Gastroesophageal sphincter (tissue), 4 donors: ENCODE results near the gene LCORL. TPM values are rescaled to one million over a fixed set of nuclear protein-coding genes. Genes with fewer than 3 reads are reported as not detected.
A peak's percentile ranks its signal among the peaks of the same experiment; 100 is the strongest.

Experiments
- ATAC-seq: fragments of 150-250 bp; one replicate; pipeline ENCODE4 v1.9.1; 2016; ENCODE audit warnings: mild to moderate bottlenecking, moderate library complexity
- H3K27ac ChIP-seq, 4 donors: fragments of 200-600 bp; sonication (generic) in 3 of 4; 1 replicate in 3 of 4; 2 replicates in 1 of 4; pipeline ENCODE4 v1.5.1; 2016 to 2019
- H3K27me3 ChIP-seq: fragments of 200-600 bp; sonication (generic); one replicate; pipeline ENCODE4 v1.5.1; 2019
- H3K36me3 ChIP-seq, 2 donors: fragments of 200-600 bp; sonication (generic); one replicate each; pipeline ENCODE4 v1.5.1; 2019; ENCODE audit warnings: control low read depth in 1 of 2
- H3K4me1 ChIP-seq, 3 donors: fragments of 200-600 bp; sonication (generic); 1 replicate in 2 of 3; 2 replicates in 1 of 3; pipeline ENCODE4 v1.5.1; 2016 to 2019; ENCODE audit warnings: control low read depth in 2 of 3
- H3K4me3 ChIP-seq, 2 donors: fragments of 200-600 bp; sonication (generic); one replicate each; pipeline ENCODE4 v1.5.1; 2019; ENCODE audit warnings: mild to moderate bottlenecking in 1 of 2, moderate library complexity in 1 of 2
- H3K9me3 ChIP-seq, 3 donors: fragments of 200-600 bp; sonication (generic); one replicate each; pipeline ENCODE4 v1.5.1; 2017 to 2019; ENCODE audit warnings: control low read depth in 2 of 3
- EP300 ChIP-seq: sonication (generic); formaldehyde crosslinking; IDR thresholded peaks from one replicate; pipeline ENCODE4 v1.6.1; 2017; ENCODE audit warnings: antibody characterized with exemption, mild to moderate bottlenecking
- POLR2A ChIP-seq, 2 donors: fragments of 450-650 bp; IDR thresholded peaks; one replicate each; pipeline ENCODE4 v1.6.1; 2017; ENCODE audit warnings: antibody characterized with exemption in 2 of 2, mild to moderate bottlenecking in 2 of 2, moderate library complexity in 1 of 2
- POLR2AphosphoS5 ChIP-seq: sonication (generic); formaldehyde crosslinking; IDR thresholded peaks from one replicate; pipeline ENCODE4 v1.6.1; 2017; ENCODE audit warnings: antibody characterized with exemption
- WGBS, 2 donors: methylation state at CpG; one replicate each; pipeline ENCODE4 v1.1.5; 2018; ENCODE audit warnings: low coverage in 1 of 2; 5-methylcytosine and 5-hydroxymethylcytosine counted together
- total RNA-seq, 4 donors: library from RNA; depleted of rRNA; stranded (reverse); fragments of >200 nt; gene quantifications; one replicate each; pipeline ENCODE4 v1.1.0, GENCODE V29; 2016
- TF ChIP-seq, protein P1 (sequence below), 4 experiments: fragments of 200-600 bp in 2 of 4; fragments of 450-650 bp in 2 of 4; sonication (generic) in 1 of 4; IDR thresholded peaks; one replicate each; pipeline ENCODE4 v1.5.1; 2017 to 2019; ENCODE audit warnings: antibody characterized with exemption in 4 of 4, mild to moderate bottlenecking in 2 of 4, moderate library complexity in 2 of 4

LCORL gene
- total RNA-seq, 4 donors from 2014 or later, result 8.5 to 14.7 (median 10.3) TPM

DNA sequence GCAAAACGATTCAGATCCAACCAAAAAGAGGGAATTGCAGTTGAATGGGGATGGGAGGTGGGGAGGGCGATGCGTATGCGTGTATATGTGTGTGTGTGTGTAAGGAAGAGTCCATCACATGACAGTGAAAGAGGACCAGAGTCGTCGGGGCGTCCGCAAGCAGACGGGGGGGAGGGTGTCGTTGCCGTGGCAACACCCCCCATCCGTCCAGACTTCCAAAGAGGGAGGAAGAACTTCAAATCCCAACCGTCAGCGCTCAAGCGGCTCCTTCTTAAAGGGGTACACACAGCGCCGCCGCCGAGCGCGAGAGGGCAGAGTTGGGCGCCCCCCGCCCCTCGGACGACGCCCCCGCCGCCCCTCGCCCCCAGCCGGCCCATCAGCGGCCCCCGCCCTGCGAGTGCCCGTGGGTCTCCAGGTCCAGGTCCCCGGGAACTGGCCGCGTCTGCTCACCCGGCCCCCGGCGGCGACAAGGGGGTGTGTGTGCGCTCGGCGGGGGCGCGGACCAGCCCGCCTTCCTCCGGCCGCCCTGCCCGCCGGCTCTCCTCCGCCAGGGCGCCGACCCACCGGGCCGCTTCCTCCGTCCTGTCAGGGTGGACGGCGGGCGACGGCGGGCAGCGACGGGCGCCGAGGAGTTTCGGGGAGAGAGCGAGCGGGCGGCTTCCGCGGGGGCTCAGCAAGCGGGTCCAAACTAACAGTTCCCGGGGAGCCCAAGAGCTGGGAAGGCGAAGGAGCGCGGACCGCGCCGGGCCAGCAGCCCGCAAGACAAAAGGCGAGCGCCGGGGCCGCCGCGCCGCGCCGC, 685 bp downstream of the LCORL start:
- peak; percentile 24 for ATAC-seq
- 0% methylated on average over 4 to 8 of the region's 90 CpGs for WGBS, 2 donors

DNA sequence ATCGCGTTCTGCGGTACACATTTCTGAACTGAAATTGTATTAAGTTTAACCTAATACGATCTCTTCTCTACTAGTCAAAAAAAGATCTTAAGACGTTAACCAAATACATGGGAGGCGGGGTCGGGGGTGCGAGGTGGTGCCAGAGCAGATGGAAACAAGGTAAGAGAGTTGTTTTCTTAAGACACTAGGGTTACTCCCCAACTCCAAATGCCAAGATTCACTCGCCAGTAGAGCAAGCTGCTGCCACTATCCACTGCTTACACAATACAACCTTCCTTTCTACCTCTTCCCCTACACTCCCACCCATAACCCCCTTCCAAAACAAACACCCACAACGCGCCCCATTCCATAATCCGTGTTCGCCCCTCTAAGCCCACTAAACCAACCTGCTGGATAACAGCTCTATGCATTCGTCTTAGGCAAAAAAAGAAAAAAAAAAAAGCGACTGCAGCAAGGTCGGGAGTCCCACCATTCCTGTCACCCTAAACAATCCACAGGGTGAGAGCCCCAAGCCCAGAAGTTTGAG, 1.3 kb downstream of the LCORL start:
- no peaks in the 10 kb centered on the region for H3K27me3 ChIP-seq
- no peaks in the 10 kb centered on the region for H3K36me3 ChIP-seq
- H3K9me3 ChIP-seq, result no peaks in the 10 kb centered on the region
- peaks cover 0 to 28% (median 4%) of the 10 kb centered on the region in 3 donors for H3K4me1 ChIP-seq
- TF ChIP-seq, protein P1, sequence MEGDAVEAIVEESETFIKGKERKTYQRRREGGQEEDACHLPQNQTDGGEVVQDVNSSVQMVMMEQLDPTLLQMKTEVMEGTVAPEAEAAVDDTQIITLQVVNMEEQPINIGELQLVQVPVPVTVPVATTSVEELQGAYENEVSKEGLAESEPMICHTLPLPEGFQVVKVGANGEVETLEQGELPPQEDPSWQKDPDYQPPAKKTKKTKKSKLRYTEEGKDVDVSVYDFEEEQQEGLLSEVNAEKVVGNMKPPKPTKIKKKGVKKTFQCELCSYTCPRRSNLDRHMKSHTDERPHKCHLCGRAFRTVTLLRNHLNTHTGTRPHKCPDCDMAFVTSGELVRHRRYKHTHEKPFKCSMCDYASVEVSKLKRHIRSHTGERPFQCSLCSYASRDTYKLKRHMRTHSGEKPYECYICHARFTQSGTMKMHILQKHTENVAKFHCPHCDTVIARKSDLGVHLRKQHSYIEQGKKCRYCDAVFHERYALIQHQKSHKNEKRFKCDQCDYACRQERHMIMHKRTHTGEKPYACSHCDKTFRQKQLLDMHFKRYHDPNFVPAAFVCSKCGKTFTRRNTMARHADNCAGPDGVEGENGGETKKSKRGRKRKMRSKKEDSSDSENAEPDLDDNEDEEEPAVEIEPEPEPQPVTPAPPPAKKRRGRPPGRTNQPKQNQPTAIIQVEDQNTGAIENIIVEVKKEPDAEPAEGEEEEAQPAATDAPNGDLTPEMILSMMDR (IDR thresholded peaks at IDR 0.05), result no peak
- TF ChIP-seq POLR2A (IDR thresholded peaks at IDR 0.05) (no peak), EP300 (no peak), POLR2AphosphoS5 (no peak)
- WGBS, 2 donors, result 11 to 16% methylated on average over 12 of the region's 16 CpGs
- ATAC-seq, result no peak
- peak overlapping the region; percentile 89 to 98 for H3K4me3 ChIP-seq
- H3K27ac ChIP-seq, result peak overlapping the region in 3 of 4 donors; percentile 90 to 96 (median 95)

More for the DNA sequence above, 685 bp downstream of the LCORL start:
- TF ChIP-seq, protein P1 (IDR thresholded peaks at IDR 0.05), result peak in 2 of 4 experiments; percentile 15 to 45
- no peak for TF ChIP-seq EP300
- no peaks in the 10 kb centered on the region for H3K27me3 ChIP-seq
- H3K4me1 ChIP-seq, result peaks cover 0 to 28% (median 4%) of the 10 kb centered on the region in 3 donors
- no peaks in the 10 kb centered on the region for H3K36me3 ChIP-seq
- peak overlapping the region; percentile 89 to 98 for H3K4me3 ChIP-seq
- no peaks in the 10 kb centered on the region for H3K9me3 ChIP-seq
- H3K27ac ChIP-seq, result peak overlapping the region; percentile 75 to 96 (median 92)

DNA sequence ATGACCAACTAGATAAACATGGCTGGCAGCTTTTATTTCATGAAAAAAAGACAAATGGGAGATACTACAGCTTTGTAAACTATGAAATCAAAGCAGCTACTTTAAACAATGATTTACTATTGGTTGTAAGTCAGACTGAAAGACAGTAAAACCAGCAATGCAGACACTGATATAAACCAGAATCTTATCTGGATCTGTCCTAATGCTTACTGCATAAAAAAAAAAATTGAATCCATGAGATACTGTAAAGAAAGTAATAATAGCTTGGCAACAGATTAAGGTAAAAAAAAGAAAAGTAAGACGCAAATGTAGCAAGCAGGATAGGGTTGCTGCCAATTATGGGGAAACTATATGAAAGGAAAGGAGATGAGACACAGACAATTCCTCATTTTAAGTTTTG, 7.3 kb downstream of the LCORL start:
- no peaks in the 10 kb centered on the region for H3K27me3 ChIP-seq
- no peak for ATAC-seq
- WGBS, 2 donors, result 78 to 100% methylated on average over 1 of the region's 1 CpG
- no peak overlapping the region for H3K27ac ChIP-seq
- H3K9me3 ChIP-seq, result no peaks in the 10 kb centered on the region
- no peak overlapping the region for H3K4me3 ChIP-seq
- H3K36me3 ChIP-seq, result no peaks in the 10 kb centered on the region
- TF ChIP-seq EP300 (no peak), POLR2A (IDR thresholded peaks at IDR 0.05) (no peak), POLR2AphosphoS5 (no peak)
- TF ChIP-seq, protein P1 (IDR thresholded peaks at IDR 0.05), result no peak
- H3K4me1 ChIP-seq, result peaks cover 0 to 21% (median 0%) of the 10 kb centered on the region in 3 donors

DNA sequence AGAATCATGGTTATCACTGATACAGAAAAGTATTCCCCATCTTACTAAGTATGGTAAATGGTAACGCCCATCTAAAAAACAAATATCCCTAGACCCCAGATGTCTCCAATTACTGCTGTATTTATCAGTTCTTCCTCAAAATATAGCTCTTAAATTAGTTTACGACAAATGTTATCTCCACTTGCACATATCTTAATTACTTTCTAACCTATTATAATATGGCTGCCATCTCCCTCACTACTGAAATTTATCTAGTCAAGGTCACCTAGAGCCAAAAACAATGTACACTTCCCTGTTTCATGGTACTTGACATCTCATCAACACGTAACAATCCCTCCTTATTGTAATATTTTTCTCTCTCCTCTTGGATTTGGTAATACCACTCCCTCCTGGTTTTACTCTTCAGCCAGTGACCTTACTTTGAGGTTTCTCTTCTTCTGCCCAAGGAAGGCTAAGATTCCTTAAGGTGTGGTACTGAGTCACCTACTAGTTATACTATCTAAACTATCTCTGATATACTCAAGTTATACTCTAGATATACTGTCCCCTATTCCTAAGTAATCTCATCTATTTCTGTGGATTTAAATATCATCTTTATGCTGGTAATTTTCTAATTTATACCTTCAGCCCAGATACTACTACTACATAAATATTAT, 8.6 kb downstream of the LCORL start:
- no peak for ATAC-seq
- no peak overlapping the region for H3K27ac ChIP-seq
- no peaks in the 10 kb centered on the region for H3K36me3 ChIP-seq
- WGBS, 2 donors, result 87 to 95% methylated on average over 2 to 3 of the region's 3 CpGs
- TF ChIP-seq, protein P1 (IDR thresholded peaks at IDR 0.05), result no peak
- no peak for TF ChIP-seq POLR2AphosphoS5
- no peak for TF ChIP-seq POLR2A (IDR thresholded peaks at IDR 0.05)
- TF ChIP-seq EP300, result no peak
- H3K4me1 ChIP-seq, result peaks cover 0 to 16% (median 0%) of the 10 kb centered on the region in 3 donors
- H3K9me3 ChIP-seq, result no peaks in the 10 kb centered on the region
- no peaks in the 10 kb centered on the region for H3K27me3 ChIP-seq
- no peak overlapping the region for H3K4me3 ChIP-seq
